Gastrocnemius medialis (tissue), 4 donors: ENCODE data around the gene NATD1. TPM values are rescaled to one million over a fixed set of nuclear protein-coding genes. Genes with fewer than 3 reads are reported as not detected.

Source experiments
- ATAC-seq, 2 donors: fragments of 150-250 bp; one replicate each; pipeline ENCODE4 v1.9.1; 2016
- DNase-seq, 2 donors: peaks; one replicate each; pipeline ENCODE4 v3.0.0-alpha.2; 2019
- H3K27ac ChIP-seq, 4 donors: fragments of 200-600 bp; sonication (generic); 1 replicate in 1 of 4; 2 replicates in 3 of 4; pipeline ENCODE4 v1.5.1; 2016 to 2018; ENCODE audit warnings: mild to moderate bottlenecking in 2 of 4, moderate library complexity in 1 of 4
- H3K27me3 ChIP-seq, 3 donors: fragments of 200-600 bp; sonication (generic) in 2 of 3; 1 replicate in 1 of 3; 2 replicates in 2 of 3; pipeline versions ENCODE4 v1.5.1 to v1.6.0; 2016 to 2019; ENCODE audit warnings: mild to moderate bottlenecking in 1 of 3, moderate library complexity in 1 of 3
- H3K36me3 ChIP-seq, 2 donors: fragments of 200-600 bp; sonication (generic) in 1 of 2; one replicate each; pipeline ENCODE4 v1.5.1; 2017 to 2018
- H3K4me1 ChIP-seq, 2 donors: fragments of 200-600 bp; sonication (generic) in 1 of 2; one replicate each; pipeline ENCODE4 v1.5.1; 2016 to 2017; ENCODE audit warnings: mild to moderate bottlenecking in 2 of 2
- H3K4me3 ChIP-seq, 4 donors: fragments of 200-600 bp; sonication (generic) in 3 of 4; 1 replicate in 1 of 4; 2 replicates in 3 of 4; pipeline ENCODE4 v1.5.1; 2016 to 2019; ENCODE audit warnings: mild to moderate bottlenecking in 2 of 4
- H3K9me3 ChIP-seq, 3 donors: fragments of 200-600 bp; sonication (generic) in 2 of 3; 1 replicate in 1 of 3; 2 replicates in 2 of 3; pipeline ENCODE4 v1.5.1; 2016 to 2019
- CTCF ChIP-seq, 5 experiments: fragments of 450-650 bp in 3 of 5; fragments of 200-600 bp in 2 of 5; sonication (generic) in 2 of 5; IDR thresholded peaks in 4 of 5; conservative IDR thresholded peaks in 1 of 5; 1 replicate in 4 of 5; 2 replicates in 1 of 5; pipeline ENCODE4 v1.5.1; 2016 to 2019; ENCODE audit warnings: antibody characterized with exemption in 5 of 5, mild to moderate bottlenecking in 3 of 5, moderate library complexity in 3 of 5
- POLR2A ChIP-seq, 2 donors: fragments of 450-650 bp; IDR thresholded peaks; one replicate each; pipeline ENCODE4 v1.6.1; 2017; ENCODE audit warnings: antibody characterized with exemption in 2 of 2, mild to moderate bottlenecking in 2 of 2, moderate library complexity in 2 of 2
- in situ Hi-C, 4 donors: fragments of 200-750 bp; cut with MboI; loops; one replicate each; pipeline versions ENCODE4 v1.15.0 to v1.8.0; 2017; ENCODE audit warnings: low sequenced_read_pairs in 4 of 4
- intact Hi-C: fragments of 100-400 bp; cut with DNase I; formaldehyde crosslinking; loops from one replicate; pipeline ENCODE4 v1.15.1; 2023; ENCODE audit warnings: low total_unique reads
- total RNA-seq, 4 donors: library from RNA; depleted of rRNA; stranded (reverse); fragments of >200 nt; gene quantifications; one replicate each; pipeline versions ENCODE4 v1.1.0 to v1.2.3, GENCODE V29; 2016

Gene NATD1
- total RNA-seq, 4 donors from 2014 or later, result 10.1 to 21.2 (median 15.5) TPM

- in situ Hi-C loops (loop anchor here in 1 of 4 donors (25.0 kb wide), 1 partner anchor 113 kb away; the partner anchor contains the start of gene DHRS7B), intact Hi-C loops (loop anchor here (2.0 kb wide), 1 partner anchor 37 kb away; no protein-coding TSS in a partner anchor)
- no peak for TF ChIP-seq CTCF (IDR thresholded peaks at IDR 0.05 in 4 of 5, conservative IDR thresholded peaks at IDR 0.05 in 1 of 5)
- no peak for TF ChIP-seq POLR2A (IDR thresholded peaks at IDR 0.05)
- no peaks in the 10 kb centered on the region for H3K36me3 ChIP-seq
- H3K27ac ChIP-seq, result peak overlapping the region; percentile 89 to 95 (median 92)
- no peak for ATAC-seq
- DNase-seq, result no peak
- H3K4me1 ChIP-seq, result peaks cover 70 to 79% of the 10 kb centered on the region in 2 donors
- no peak overlapping the region for H3K4me3 ChIP-seq
- no peaks in the 10 kb centered on the region for H3K27me3 ChIP-seq
- H3K9me3 ChIP-seq, result no peaks in the 10 kb centered on the region
Observed at GRCh38 chr17:21249920-21250703, 3.1 kb downstream of the NATD1 start.

DNA sequence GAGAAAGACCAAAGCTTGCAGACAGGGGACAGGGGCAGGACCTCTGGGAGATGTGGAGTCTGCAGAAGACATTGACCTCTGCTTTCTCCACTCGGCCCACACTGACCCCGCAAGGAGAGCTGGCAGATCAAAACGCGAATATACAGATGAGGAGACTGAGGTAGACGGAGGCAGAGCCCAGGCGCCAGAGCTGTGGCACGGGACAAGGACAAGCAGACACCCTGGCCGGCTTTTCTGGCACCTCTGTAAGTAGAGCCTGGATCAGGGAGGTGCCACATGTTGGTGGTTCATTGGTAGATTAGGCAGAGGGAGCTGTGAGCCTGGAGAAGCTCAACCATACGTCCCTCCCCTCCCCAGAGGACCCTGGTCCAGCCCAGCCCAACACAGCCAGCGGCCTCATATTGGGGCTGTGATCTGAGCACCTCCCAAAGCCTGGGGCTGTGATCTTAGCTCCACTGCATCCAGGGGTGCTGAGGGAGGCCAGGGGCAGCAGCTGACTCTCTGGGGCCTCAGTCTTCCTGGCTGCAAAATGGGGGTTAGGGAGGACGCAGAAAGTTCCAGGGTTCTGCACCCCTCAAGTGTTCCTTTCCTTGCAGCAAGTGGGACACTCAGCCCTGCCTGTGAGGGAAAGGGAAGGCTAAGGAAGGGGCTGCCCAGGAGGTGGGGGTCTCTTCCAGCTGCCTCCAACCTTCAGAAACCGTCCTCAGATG is 4.0 kb downstream of the NATD1 start:
- no peak for ATAC-seq
- peak overlapping the region; percentile 89 to 95 (median 92) for H3K27ac ChIP-seq
- in situ Hi-C loops, result loop anchor here in 1 of 4 donors (25.0 kb wide), 1 partner anchor 112 kb away; the partner anchor contains the start of gene DHRS7B

DNA sequence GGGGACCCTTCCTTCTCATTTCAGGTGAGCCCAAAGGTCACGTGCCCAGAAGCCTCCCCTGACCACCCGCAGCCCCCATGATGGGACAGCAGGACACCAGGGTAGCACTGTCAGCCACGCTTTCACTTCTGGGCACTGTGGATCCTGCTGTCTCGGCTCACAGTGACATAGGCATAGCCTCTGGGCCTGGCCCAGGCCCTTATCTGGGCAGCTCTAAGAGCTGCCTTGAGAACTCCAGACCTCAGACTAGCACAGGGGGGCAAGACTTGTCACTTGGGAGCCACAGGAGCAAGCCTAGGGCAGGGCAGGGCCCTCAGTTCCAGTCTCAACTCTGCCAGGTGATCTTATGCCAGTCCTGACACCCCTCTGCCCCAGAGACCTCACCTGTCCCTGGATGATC is 4.7 kb downstream of the NATD1 start:
- Histone ChIP-seq H3K27me3 (no peaks in the 10 kb centered on the region), H3K4me1 (peaks cover 80 to 90% of the 10 kb centered on the region in 2 donors), H3K4me3 (no peak overlapping the region), H3K36me3 (no peaks in the 10 kb centered on the region), H3K9me3 (no peaks in the 10 kb centered on the region), H3K27ac (peak overlapping the region; percentile 89 to 95 (median 92))
- no peak for ATAC-seq
- in situ Hi-C loops, result loop anchor here in 1 of 4 donors (25.0 kb wide), 1 partner anchor 111 kb away; the partner anchor contains the start of gene DHRS7B
- DNase-seq, result no peak
- intact Hi-C loops, result no loop called here
- no peak for TF ChIP-seq POLR2A (IDR thresholded peaks at IDR 0.05)
- no peak for TF ChIP-seq CTCF (IDR thresholded peaks at IDR 0.05 in 4 of 5, conservative IDR thresholded peaks at IDR 0.05 in 1 of 5)

More for the DNA sequence above, 4.0 kb downstream of the NATD1 start:
- intact Hi-C loops, result no loop called here
- Histone ChIP-seq H3K4me3 (no peak overlapping the region), H3K27me3 (no peaks in the 10 kb centered on the region), H3K9me3 (no peaks in the 10 kb centered on the region), H3K4me1 (peaks cover 78 to 88% of the 10 kb centered on the region in 2 donors), H3K36me3 (no peaks in the 10 kb centered on the region)
- TF ChIP-seq POLR2A (IDR thresholded peaks at IDR 0.05) (no peak), CTCF (IDR thresholded peaks at IDR 0.05 in 4 of 5, conservative IDR thresholded peaks at IDR 0.05 in 1 of 5) (no peak)
- DNase-seq, result peak in 1 of 2 donors; percentile 63

DNA sequence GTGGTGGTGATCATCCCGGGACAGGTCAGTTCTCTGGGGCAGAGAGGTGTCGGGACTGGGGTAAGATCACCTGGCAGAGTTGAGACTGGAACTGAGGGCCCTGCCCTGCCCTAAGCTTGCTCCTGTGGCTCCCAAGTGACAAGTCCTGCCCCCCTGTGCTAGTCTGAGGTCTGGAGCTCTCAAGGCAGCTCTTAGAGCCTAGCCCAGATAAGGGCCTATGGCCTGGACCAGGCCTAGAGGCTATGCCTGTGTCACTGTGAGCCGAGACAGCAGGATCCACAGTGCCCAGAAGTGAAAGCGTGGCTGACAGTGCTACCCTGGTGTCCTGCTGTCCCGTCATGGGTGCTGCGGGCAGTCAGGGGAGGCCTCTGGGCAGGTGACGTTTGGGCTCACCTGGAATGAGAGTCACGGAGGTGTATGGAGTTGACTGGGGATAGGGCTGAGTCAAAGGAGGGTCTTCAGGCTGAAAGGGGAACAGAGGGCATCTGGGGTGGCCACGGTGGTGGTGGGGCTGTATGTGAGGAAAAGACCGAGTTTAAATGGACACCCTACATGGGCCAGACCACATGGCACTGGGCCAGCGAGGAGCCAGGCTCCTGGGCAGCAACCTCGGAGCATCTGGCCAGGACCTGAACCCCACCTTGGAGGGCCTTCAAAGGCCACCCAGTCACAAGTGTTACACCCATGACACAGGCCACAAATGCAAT is 5.5 kb downstream of the NATD1 start:
- no peaks in the 10 kb centered on the region for H3K27me3 ChIP-seq
- peak in 1 of 2 donors; percentile 49 for DNase-seq
- no peak overlapping the region for H3K4me3 ChIP-seq
- intact Hi-C loops (no loop called here), in situ Hi-C loops (loop anchor here in 1 of 4 donors (25.0 kb wide), 1 partner anchor 110 kb away; the partner anchor contains the start of gene DHRS7B)
- H3K36me3 ChIP-seq, result no peaks in the 10 kb centered on the region
- TF ChIP-seq POLR2A (IDR thresholded peaks at IDR 0.05), result no peak
- TF ChIP-seq CTCF (IDR thresholded peaks at IDR 0.05 in 4 of 5, conservative IDR thresholded peaks at IDR 0.05 in 1 of 5), result no peak
- peaks cover 86 to 97% of the 10 kb centered on the region in 2 donors for H3K4me1 ChIP-seq
- ATAC-seq, result no peak
- peak overlapping the region; percentile 89 to 95 (median 92) for H3K27ac ChIP-seq
- no peaks in the 10 kb centered on the region for H3K9me3 ChIP-seq
